ENCODE measurements around the gene XYLT1.
"Not testable (repeated sequence)": the region's sequence is repeated elsewhere in the genome, so short reads cannot be mapped to it uniquely, and the experiment has no call there.

XYLT1 gene

GRCh38 chr16:17309510-17309909 is 161.2 kb downstream of the XYLT1 start:
- in situ Hi-C loops (cut with MboI; ENCODE audit: low pct_unique_long_range_greater_than_20kb, low sequenced_read_pairs), result loop anchor here (25.0 kb wide), 1 partner anchor 153 kb away; the partner anchor contains the start of gene XYLT1

GRCh38 chr16:17308186-17308585 is 162.6 kb downstream of the XYLT1 start:
- no peak for DNase-seq
- in situ Hi-C loops (cut with MboI; ENCODE audit: low pct_unique_long_range_greater_than_20kb, low sequenced_read_pairs), result loop anchor here (25.0 kb wide), 1 partner anchor 154 kb away; the partner anchor contains the start of gene XYLT1

More at GRCh38 chr16:17309510-17309909, 161.2 kb downstream of the XYLT1 start:
- no peak for DNase-seq

GRCh38 chr16:17307504-17307903 is 163.3 kb downstream of the XYLT1 start:
- in situ Hi-C loops (cut with MboI; ENCODE audit: low pct_unique_long_range_greater_than_20kb, low sequenced_read_pairs), result loop anchor here (25.0 kb wide), 1 partner anchor 155 kb away; the partner anchor contains the start of gene XYLT1
- DNase-seq, result no peak

GRCh38 chr16:17306745-17307144 is 164.0 kb downstream of the XYLT1 start:
- in situ Hi-C loops (cut with MboI; ENCODE audit: low pct_unique_long_range_greater_than_20kb, low sequenced_read_pairs), result loop anchor here (25.0 kb wide), 1 partner anchor 156 kb away; the partner anchor contains the start of gene XYLT1
- DNase-seq, result no peak

GRCh38 chr16:17306211-17306610 is 164.5 kb downstream of the XYLT1 start:
- DNase-seq, result not testable (repeated sequence)
- in situ Hi-C loops (cut with MboI; ENCODE audit: low pct_unique_long_range_greater_than_20kb, low sequenced_read_pairs), result loop anchor here (25.0 kb wide), 1 partner anchor 156 kb away; the partner anchor contains the start of gene XYLT1

GRCh38 chr16:17305694-17306093 is 165.1 kb downstream of the XYLT1 start:
- in situ Hi-C loops (cut with MboI; ENCODE audit: low pct_unique_long_range_greater_than_20kb, low sequenced_read_pairs), result loop anchor here (25.0 kb wide), 1 partner anchor 157 kb away; the partner anchor contains the start of gene XYLT1
- no peak for DNase-seq

GRCh38 chr16:17304491-17305119 is 166.2 kb downstream of the XYLT1 start:
- in situ Hi-C loops (cut with MboI; ENCODE audit: low pct_unique_long_range_greater_than_20kb, low sequenced_read_pairs), result loop anchor here (25.0 kb wide), 1 partner anchor 158 kb away; the partner anchor contains the start of gene XYLT1
- no peak for DNase-seq

- in situ Hi-C loops (cut with MboI; ENCODE audit: low pct_unique_long_range_greater_than_20kb, low sequenced_read_pairs), result loop anchor here (25.0 kb wide), 1 partner anchor 158 kb away; the partner anchor contains the start of gene XYLT1
Observed at GRCh38 chr16:17304106-17304490, 166.7 kb downstream of the XYLT1 start.

GRCh38 chr16:17303101-17303500 is 167.7 kb downstream of the XYLT1 start:
- no peak for DNase-seq
- in situ Hi-C loops (cut with MboI; ENCODE audit: low pct_unique_long_range_greater_than_20kb, low sequenced_read_pairs), result loop anchor here (25.0 kb wide), 1 partner anchor 159 kb away; the partner anchor contains the start of gene XYLT1

More at GRCh38 chr16:17304106-17304490, 166.7 kb downstream of the XYLT1 start:
- DNase-seq, result no peak

GRCh38 chr16:17302620-17303019 is 168.1 kb downstream of the XYLT1 start:
- DNase-seq, result peak; percentile 19
- in situ Hi-C loops (cut with MboI; ENCODE audit: low pct_unique_long_range_greater_than_20kb, low sequenced_read_pairs), result loop anchor here (25.0 kb wide), 1 partner anchor 160 kb away; the partner anchor contains the start of gene XYLT1

GRCh38 chr16:17302214-17302613 is 168.5 kb downstream of the XYLT1 start:
- in situ Hi-C loops (cut with MboI; ENCODE audit: low pct_unique_long_range_greater_than_20kb, low sequenced_read_pairs), result loop anchor here (25.0 kb wide), 1 partner anchor 160 kb away; the partner anchor contains the start of gene XYLT1
- no peak for DNase-seq

- in situ Hi-C loops (cut with MboI; ENCODE audit: low pct_unique_long_range_greater_than_20kb, low sequenced_read_pairs), result loop anchor here (25.0 kb wide), 1 partner anchor 161 kb away; the partner anchor contains the start of gene XYLT1
- peak; percentile 75 for DNase-seq
Observed at GRCh38 chr16:17301593-17302135, 169.1 kb downstream of the XYLT1 start.

- no peak for DNase-seq
- in situ Hi-C loops (cut with MboI; ENCODE audit: low pct_unique_long_range_greater_than_20kb, low sequenced_read_pairs), result loop anchor here (25.0 kb wide), 1 partner anchor 161 kb away; the partner anchor contains the start of gene XYLT1
Observed at GRCh38 chr16:17301184-17301583, 169.6 kb downstream of the XYLT1 start.

- in situ Hi-C loops (cut with MboI; ENCODE audit: low pct_unique_long_range_greater_than_20kb, low sequenced_read_pairs), result loop anchor here (25.0 kb wide), 1 partner anchor 163 kb away; the partner anchor contains the start of gene XYLT1
- DNase-seq, result no peak
Observed at GRCh38 chr16:17299790-17300189, 171.0 kb downstream of the XYLT1 start.

GRCh38 chr16:17298238-17298637 is 172.5 kb downstream of the XYLT1 start:
- DNase-seq, result no peak

GRCh38 chr16:17296431-17296830 is 174.3 kb downstream of the XYLT1 start:
- in situ Hi-C loops (cut with MboI; ENCODE audit: low pct_unique_long_range_greater_than_20kb, low sequenced_read_pairs), result no loop called here
- DNase-seq, result no peak

More at GRCh38 chr16:17298238-17298637, 172.5 kb downstream of the XYLT1 start:
- in situ Hi-C loops (cut with MboI; ENCODE audit: low pct_unique_long_range_greater_than_20kb, low sequenced_read_pairs), result no loop called here

GRCh38 chr16:17295948-17296347 is 174.8 kb downstream of the XYLT1 start:
- no peak for DNase-seq
- in situ Hi-C loops (cut with MboI; ENCODE audit: low pct_unique_long_range_greater_than_20kb, low sequenced_read_pairs), result no loop called here

- in situ Hi-C loops (cut with MboI; ENCODE audit: low pct_unique_long_range_greater_than_20kb, low sequenced_read_pairs), result no loop called here
- DNase-seq, result no peak
Observed at GRCh38 chr16:17294856-17295255, 175.9 kb downstream of the XYLT1 start.

GRCh38 chr16:17293813-17294558 is 176.8 kb downstream of the XYLT1 start:
- in situ Hi-C loops (cut with MboI; ENCODE audit: low pct_unique_long_range_greater_than_20kb, low sequenced_read_pairs), result no loop called here
- no peak for DNase-seq
